GM13977 (cell line): Measurements from ENCODE around the gene DBET.
"Not testable (repeated sequence)": the region's sequence is repeated elsewhere in the genome, so short reads cannot be mapped to it uniquely, and the experiment has no call there.

Experiments
- DNase-seq: peaks from one replicate; pipeline ENCODE4 v3.0.0; 2012; ENCODE audit warnings: low spot score
- in situ Hi-C: fragments of 300-500 bp; cut with MboI; formaldehyde crosslinking; loops from one replicate; pipeline ENCODE4 v1.12.0; 2022; ENCODE audit warnings: low sequenced_read_pairs, low pct_unique_long_range_greater_than_20kb, mixed read lengths, inconsistent platforms; ENCODE audit not compliant: unreplicated experiment

Gene DBET

GRCh38 chr4:190068351-190068750, 4.0 kb downstream of the DBET start:
- in situ Hi-C loops, DNase-seq: not testable (repeated sequence)

GRCh38 chr4:190093052-190093451, 28.8 kb downstream of the DBET start:
- DNase-seq, in situ Hi-C loops: not testable (repeated sequence)

GRCh38 chr4:190094031-190094430, 29.7 kb downstream of the DBET start:
- in situ Hi-C loops, DNase-seq: not testable (repeated sequence)

DNA sequence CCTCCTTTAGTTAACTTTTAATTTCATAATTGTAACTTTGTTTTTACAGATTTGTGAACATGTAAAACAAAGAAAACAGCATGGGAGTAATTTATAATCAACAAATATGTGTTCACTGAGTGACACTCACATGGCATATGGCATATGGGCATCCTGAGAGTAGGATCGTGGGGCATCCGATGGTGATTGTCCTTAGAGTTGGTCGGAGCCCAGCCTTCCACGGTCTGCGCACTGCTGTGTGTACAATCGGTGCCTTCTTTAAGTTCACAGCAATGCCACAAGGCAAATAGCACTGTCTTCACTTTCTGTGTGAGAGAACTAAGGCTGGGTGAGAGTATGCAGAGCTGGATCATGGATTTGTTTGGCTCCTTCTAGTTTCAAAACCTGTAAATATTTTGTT, 31.0 kb downstream of the DBET start:
- in situ Hi-C loops, DNase-seq: not testable (repeated sequence)

- in situ Hi-C loops, DNase-seq: not testable (repeated sequence)
Observed at GRCh38 chr4:190099605-190100004, 35.3 kb downstream of the DBET start.

- DNase-seq, in situ Hi-C loops: not testable (repeated sequence)
Observed at GRCh38 chr4:190101525-190101924, 37.2 kb downstream of the DBET start.

GRCh38 chr4:190106191-190106590, 41.9 kb downstream of the DBET start:
- DNase-seq, in situ Hi-C loops: not testable (repeated sequence)

DNA sequence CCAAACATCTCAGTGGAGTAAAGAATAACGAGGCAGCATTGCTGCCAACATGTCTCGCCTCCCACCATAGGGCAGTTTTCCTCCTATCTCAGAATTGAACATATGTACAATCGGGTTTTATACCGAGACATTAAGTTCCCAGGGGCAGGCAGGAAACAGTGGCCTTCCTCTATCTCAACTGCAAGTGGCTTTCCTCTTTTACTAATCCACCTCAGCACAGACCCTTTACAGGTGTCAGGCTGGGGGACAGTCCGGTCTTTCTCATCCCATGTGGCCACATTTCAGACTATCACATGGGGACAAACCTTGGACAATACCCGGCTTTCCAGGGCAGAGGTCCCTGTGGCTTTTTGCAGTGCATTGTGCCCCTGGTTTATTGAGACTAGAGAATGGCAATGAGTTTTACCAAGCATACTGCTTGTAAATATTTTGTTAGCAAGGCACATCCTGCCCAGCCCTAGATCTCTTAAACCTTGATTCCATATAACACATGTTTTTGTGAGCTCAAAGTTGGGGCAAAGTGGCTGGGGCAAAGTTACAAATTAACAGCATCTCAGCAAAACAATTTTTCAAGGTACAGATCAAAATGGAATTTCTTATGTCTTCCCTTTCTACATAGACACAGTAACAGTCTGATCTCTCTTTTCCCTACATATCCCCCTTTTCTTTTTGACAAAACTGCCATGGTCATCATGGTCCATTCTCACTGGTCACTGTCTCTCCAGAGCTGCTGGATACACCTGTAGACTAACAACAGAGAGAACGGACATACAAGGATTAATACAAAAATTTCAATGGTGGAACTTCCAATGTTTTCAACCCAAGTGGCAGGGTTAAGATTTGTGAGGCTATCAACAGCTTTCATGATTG, 42.5 kb downstream of the DBET start:
- DNase-seq, in situ Hi-C loops: not testable (repeated sequence)

DNA sequence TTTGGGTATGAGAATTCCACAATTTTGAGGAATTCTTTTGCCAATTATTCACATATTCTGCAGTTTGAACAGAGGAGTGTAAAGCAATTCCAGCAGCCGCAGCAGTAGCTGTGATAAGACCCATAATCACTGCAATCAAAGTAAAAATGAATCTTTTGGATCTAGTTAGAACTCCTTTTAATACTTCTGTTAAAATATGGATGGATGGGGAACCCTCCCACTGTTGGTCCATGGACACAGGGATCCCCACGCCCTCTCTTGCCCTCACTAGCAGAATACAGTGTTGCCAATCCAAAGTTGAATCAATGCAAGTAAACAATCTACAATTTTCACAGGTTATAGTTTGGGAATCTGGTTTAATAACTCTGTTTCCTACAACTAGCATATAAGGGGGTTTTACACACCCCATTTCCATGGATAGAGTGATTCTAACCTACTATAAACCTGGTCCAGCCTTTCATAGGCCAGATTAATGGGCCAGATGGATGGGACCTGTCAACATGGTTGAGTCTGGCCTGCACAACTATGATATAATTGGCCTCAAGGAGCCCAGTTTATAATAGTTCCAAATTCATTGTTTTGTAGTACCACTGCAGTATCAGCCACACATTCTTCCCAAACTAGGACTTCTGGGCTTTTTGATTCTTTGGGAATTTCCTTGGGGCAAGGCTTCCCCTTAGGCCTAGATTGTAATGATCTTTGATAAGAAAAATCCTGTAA, 43.6 kb downstream of the DBET start:
- in situ Hi-C loops, DNase-seq: not testable (repeated sequence)

DNA sequence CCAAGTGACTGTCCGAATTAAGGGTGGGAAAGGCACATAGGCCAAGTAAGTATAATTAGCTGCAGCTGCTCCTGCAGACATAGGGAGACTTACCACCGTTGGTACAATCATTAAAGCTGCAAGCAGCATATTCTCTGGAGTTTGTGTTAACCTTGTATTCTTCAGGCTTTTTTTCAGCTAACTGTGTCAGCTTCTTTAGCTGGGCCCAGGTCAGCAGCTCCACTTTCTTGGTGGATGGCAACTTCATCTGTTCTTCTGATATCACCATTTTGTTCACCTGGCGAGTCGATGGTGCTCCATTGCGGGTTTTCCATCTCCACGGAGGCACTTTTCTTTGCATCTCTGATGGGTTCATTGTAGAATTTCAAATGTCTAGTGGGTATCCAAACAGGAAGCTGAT, 44.5 kb downstream of the DBET start:
- DNase-seq, in situ Hi-C loops: not testable (repeated sequence)

DNA sequence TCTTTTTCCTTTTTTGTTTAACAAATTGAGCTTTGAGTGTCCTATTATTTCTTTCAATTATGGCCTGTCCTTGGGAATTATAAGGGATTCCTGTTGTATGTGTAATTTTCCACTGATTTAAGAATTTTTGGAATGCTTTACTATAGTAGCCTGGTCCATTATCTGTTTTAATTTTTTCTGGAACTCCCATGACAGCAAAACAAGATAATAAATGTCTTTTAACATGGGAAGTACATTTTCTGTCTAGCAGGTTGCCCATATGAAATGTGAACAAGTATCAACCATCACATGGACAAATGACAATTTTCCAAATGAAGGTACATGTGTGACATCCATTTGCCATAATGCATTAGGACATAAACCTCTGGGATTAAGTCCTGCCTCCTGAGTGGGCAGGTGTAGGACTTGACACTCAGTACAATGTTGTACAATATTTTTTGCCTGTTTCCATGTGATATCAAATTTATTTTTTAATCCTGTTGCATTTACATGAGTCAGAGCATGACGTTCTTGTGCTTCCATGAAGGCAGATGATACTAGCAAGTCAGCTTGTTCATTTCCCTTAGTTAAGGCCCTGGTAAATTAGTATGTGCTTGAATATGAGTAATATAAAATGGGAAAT, 45.2 kb downstream of the DBET start:
- in situ Hi-C loops, DNase-seq: not testable (repeated sequence)

DNA sequence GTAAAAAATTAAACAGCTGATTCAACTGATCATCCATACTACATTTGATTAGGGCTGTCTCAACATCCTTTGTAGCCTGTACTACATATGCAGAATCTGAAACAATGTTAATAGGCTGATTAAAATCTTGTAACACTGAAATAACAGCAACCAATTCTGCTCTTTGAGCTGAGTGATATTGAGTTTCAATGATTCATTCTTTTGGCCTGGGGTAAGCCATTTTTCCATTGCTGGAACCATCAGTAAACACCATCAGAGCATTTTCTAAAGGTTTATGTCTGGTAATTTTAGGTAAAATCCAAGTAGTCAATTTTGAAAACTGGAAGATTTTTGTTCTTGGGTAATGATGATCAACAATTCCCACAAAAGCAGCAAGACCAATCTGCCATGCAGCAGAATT, 45.7 kb downstream of the DBET start:
- in situ Hi-C loops, DNase-seq: not testable (repeated sequence)

- in situ Hi-C loops: not testable (repeated sequence)
Observed at GRCh38 chr4:190110570-190111295, 46.4 kb downstream of the DBET start.

DNA sequence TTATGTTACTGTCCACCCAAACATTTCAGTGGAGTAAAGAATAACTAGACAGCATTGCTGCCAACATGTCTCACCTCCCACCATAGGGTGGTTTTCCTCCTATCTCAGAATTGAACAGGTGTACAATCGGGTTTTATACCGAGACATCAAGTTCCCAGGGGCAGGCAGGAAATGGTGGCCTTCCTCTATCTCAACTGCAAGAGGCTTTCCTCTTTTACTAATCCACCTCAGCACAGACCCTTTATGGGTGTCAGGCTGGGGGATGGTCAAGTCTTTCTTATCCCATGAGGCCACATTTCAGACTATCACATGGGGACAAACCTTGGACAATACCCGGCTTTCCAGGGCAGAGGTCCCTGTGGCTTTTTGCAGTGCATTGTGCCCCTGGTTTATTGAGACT, 48.6 kb downstream of the DBET start:
- DNase-seq, in situ Hi-C loops: not testable (repeated sequence)

More at GRCh38 chr4:190110570-190111295, 46.4 kb downstream of the DBET start:
- not testable (repeated sequence) for DNase-seq

- in situ Hi-C loops, DNase-seq: not testable (repeated sequence)
Observed at GRCh38 chr4:190114991-190115390, 50.7 kb downstream of the DBET start.
